Limb (tissue), 2 donors: Measurements from ENCODE around the gene HPX.

Source experiments
- DNase-seq, 2 donors: peaks; one replicate each; pipeline ENCODE4 v3.0.0-alpha.2; 2016; ENCODE audit errors: extremely low spot score in 2 of 2

HPX gene

GRCh38 chr11:6468712-6469495 lies 28.1 kb upstream of the HPX start:
- DNase-seq, result peak; percentile 80 to 85

- no peak for DNase-seq
These were observed 18.3 kb upstream of the HPX start for GRCh38 chr11:6459099-6459450.

GRCh38 chr11:6458352-6459098 lies 17.7 kb upstream of the HPX start:
- no peak for DNase-seq

- DNase-seq, result no peak
These were observed 17.0 kb upstream of the HPX start for GRCh38 chr11:6457581-6458320.

GRCh38 chr11:6456361-6457073 lies 15.7 kb upstream of the HPX start:
- no peak for DNase-seq

- no peak for DNase-seq
These were observed 14.3 kb upstream of the HPX start for GRCh38 chr11:6455070-6455469.

- no peak for DNase-seq
These were observed 12.4 kb upstream of the HPX start for GRCh38 chr11:6453152-6453551.

GRCh38 chr11:6452219-6452618 lies 11.4 kb upstream of the HPX start:
- DNase-seq, result no peak

GRCh38 chr11:6448574-6448973 lies 7.8 kb upstream of the HPX start:
- no peak for DNase-seq

GRCh38 chr11:6443269-6444003 lies 2.6 kb upstream of the HPX start:
- DNase-seq, result peak; percentile 32 to 44

GRCh38 chr11:6442441-6442840 lies 1.7 kb upstream of the HPX start:
- DNase-seq, result no peak

GRCh38 chr11:6438979-6439571 lies 1.7 kb downstream of the HPX start:
- peak; percentile 38 to 42 for DNase-seq

- no peak for DNase-seq
These were observed 2.8 kb downstream of the HPX start for GRCh38 chr11:6437993-6438392.

- no peak for DNase-seq
These were observed 3.4 kb downstream of the HPX start for GRCh38 chr11:6437423-6437822.

- no peak for DNase-seq
These were observed 6.7 kb downstream of the HPX start for GRCh38 chr11:6433998-6434660.

GRCh38 chr11:6431861-6432260 lies 8.9 kb downstream of the HPX start:
- no peak for DNase-seq

GRCh38 chr11:6427516-6427915 lies 13.3 kb downstream of the HPX start:
- no peak for DNase-seq

GRCh38 chr11:6420677-6421076 lies 20.1 kb downstream of the HPX start:
- no peak for DNase-seq

GRCh38 chr11:6419009-6419631 lies 21.7 kb downstream of the HPX start, which contains the start of gene APBB1:
APBB1 (minus strand) TSS chr11:6419094; CDS start chr11:6411347, 7,747 bp downstream.
- peak; percentile 64 to 92 for DNase-seq
